ENCODE results near the gene ISM1. TPM values are rescaled to one million over a fixed set of nuclear protein-coding genes. Genes with fewer than 3 reads are reported as not detected.

The ISM1 gene
- total and polyA plus RNA-seq, 2 of the 13 experiments (the other 11 are each of a cell fraction or from before 2014, with no cell fraction given), result 0.40 to 1.4 TPM

DNA sequence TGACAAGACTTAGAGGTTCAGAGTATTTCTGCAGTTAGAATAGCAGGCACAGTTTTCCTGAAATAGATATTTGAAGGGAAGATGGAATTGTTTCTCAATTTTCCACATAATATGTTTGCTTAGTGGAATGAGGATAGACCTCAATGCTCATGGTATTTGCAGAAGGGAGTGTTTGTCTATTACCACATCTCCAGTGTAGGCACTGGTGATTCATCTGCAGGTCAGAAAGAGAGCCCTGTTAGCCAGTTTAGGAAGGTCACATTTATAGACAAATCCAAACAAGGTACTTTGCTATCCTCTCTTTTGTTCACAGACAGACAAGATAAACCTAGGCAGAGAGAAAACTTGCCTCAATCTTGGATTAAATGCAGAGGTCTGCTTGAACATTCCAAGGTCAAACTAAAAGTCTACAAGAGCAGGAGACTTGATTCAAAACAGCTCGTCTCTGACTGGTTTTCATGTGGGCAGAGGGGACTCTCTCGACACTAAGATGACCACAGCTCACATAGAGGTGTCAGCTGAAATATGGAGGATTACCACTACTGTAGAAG, 22.8 kb downstream of the ISM1 start (continued):
- TF ChIP-seq AKNA (CRISPR knock-in tag; IDR thresholded peaks at IDR 0.05; ENCODE audit: borderline replicate concordance) (no peak; the same call in 1 of the 2 replicates), POLR2G (IDR thresholded peaks at IDR 0.05; ENCODE audit: low read depth, low read length) (no peak), RELA (CRISPR knock-in tag; IDR thresholded peaks at IDR 0.05) (peak; percentile 86; the same call in 1 of the 2 replicates), KDM5B (CRISPR knock-in tag; IDR thresholded peaks at IDR 0.05; ENCODE audit: borderline replicate concordance) (no peak), RFX1 (IDR thresholded peaks at IDR 0.05) (no peak), FOXK2 (IDR thresholded peaks at IDR 0.05) (no peak), ZNF230 (CRISPR knock-in tag; IDR thresholded peaks at IDR 0.05) (peak; percentile 84; the same call in 1 of the 2 replicates), ATM (IDR thresholded peaks at IDR 0.05; ENCODE audit: borderline replicate concordance) (no peak), DNMT3B (CRISPR knock-in tag; conservative IDR thresholded peaks at IDR 0.05) (no peak), NCOA1 (CRISPR knock-in tag; IDR thresholded peaks at IDR 0.05) (0 out of 2 replicates have a peak, but pooled peaks have one; percentile 56), ZC3H4 (CRISPR knock-in tag; IDR thresholded peaks at IDR 0.05; ENCODE audit: borderline replicate concordance) (no peak), HOXA3 (CRISPR knock-in tag; IDR thresholded peaks at IDR 0.05) (peak; percentile 91)
- TF ChIP-seq, protein P1, sequence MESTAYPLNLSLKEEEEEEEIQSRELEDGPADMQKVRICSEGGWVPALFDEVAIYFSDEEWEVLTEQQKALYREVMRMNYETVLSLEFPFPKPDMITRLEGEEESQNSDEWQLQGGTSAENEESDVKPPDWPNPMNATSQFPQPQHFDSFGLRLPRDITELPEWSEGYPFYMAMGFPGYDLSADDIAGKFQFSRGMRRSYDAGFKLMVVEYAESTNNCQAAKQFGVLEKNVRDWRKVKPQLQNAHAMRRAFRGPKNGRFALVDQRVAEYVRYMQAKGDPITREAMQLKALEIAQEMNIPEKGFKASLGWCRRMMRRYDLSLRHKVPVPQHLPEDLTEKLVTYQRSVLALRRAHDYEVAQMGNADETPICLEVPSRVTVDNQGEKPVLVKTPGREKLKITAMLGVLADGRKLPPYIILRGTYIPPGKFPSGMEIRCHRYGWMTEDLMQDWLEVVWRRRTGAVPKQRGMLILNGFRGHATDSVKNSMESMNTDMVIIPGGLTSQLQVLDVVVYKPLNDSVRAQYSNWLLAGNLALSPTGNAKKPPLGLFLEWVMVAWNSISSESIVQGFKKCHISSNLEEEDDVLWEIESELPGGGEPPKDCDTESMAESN (CRISPR knock-in tag; conservative IDR thresholded peaks at IDR 0.05), result peak; percentile 63; the same call in 1 of the 2 replicates
- TF ChIP-seq, protein P2, sequence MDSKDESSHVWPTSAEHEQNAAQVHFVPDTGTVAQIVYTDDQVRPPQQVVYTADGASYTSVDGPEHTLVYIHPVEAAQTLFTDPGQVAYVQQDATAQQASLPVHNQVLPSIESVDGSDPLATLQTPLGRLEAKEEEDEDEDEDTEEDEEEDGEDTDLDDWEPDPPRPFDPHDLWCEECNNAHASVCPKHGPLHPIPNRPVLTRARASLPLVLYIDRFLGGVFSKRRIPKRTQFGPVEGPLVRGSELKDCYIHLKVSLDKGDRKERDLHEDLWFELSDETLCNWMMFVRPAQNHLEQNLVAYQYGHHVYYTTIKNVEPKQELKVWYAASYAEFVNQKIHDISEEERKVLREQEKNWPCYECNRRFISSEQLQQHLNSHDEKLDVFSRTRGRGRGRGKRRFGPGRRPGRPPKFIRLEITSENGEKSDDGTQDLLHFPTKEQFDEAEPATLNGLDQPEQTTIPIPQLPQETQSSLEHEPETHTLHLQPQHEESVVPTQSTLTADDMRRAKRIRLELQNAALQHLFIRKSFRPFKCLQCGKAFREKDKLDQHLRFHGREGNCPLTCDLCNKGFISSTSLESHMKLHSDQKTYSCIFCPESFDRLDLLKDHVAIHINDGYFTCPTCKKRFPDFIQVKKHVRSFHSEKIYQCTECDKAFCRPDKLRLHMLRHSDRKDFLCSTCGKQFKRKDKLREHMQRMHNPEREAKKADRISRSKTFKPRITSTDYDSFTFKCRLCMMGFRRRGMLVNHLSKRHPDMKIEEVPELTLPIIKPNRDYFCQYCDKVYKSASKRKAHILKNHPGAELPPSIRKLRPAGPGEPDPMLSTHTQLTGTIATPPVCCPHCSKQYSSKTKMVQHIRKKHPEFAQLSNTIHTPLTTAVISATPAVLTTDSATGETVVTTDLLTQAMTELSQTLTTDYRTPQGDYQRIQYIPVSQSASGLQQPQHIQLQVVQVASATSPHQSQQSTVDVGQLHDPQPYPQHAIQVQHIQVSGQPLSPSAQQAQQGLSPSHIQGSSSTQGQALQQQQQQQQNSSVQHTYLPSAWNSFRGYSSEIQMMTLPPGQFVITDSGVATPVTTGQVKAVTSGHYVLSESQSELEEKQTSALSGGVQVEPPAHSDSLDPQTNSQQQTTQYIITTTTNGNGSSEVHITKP (CRISPR knock-in tag; IDR thresholded peaks at IDR 0.05; ENCODE audit: low read depth), result peak; percentile 94
- TF ChIP-seq, protein P3, sequence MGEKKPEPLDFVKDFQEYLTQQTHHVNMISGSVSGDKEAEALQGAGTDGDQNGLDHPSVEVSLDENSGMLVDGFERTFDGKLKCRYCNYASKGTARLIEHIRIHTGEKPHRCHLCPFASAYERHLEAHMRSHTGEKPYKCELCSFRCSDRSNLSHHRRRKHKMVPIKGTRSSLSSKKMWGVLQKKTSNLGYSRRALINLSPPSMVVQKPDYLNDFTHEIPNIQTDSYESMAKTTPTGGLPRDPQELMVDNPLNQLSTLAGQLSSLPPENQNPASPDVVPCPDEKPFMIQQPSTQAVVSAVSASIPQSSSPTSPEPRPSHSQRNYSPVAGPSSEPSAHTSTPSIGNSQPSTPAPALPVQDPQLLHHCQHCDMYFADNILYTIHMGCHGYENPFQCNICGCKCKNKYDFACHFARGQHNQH (CRISPR knock-in tag; IDR thresholded peaks at IDR 0.05), result peak; percentile 99
- TF ChIP-seq, protein P4, sequence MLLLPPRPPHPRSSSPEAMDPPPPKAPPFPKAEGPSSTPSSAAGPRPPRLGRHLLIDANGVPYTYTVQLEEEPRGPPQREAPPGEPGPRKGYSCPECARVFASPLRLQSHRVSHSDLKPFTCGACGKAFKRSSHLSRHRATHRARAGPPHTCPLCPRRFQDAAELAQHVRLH (CRISPR knock-in tag; IDR thresholded peaks at IDR 0.05; ENCODE audit: borderline replicate concordance, low read depth), result peak; percentile 92

All from HepG2 (cell line).